Astrocyte (in vitro differentiated cells and primary cell): ENCODE measurements around the gene KLK7. TPM values are rescaled to one million over a fixed set of nuclear protein-coding genes. Genes with fewer than 3 reads are reported as not detected.

Source experiments
- DNase-seq: peaks from one replicate; pipeline ENCODE4 v3.0.0-alpha.2; 2010; ENCODE audit warnings: low read depth
- FAIRE-seq: peaks from 2 replicates; lab custom pipeline; 2011; peaks lifted over from hg19 to GRCh38; lab: Jason Lieb, UNC
- H2AFZ ChIP-seq: 2 replicates; pipeline ENCODE4 v1.6.0; 2012; ENCODE audit warnings: low read depth, low read length, inconsistent platforms
- H3K27ac ChIP-seq: 2 replicates; pipeline ENCODE4 v1.5.1; 2011; ENCODE audit warnings: low read depth, low read length, inconsistent platforms
- H3K27me3 ChIP-seq: 2 replicates; pipeline ENCODE4 v1.6.0; 2011; ENCODE audit warnings: low read length, inconsistent platforms; ENCODE audit not compliant: insufficient read depth
- H3K36me3 ChIP-seq: 2 replicates; pipeline ENCODE4 v1.5.1; 2011; ENCODE audit warnings: low read length, inconsistent platforms; ENCODE audit not compliant: insufficient read depth
- H3K4me1 ChIP-seq: 2 replicates; pipeline ENCODE4 v1.5.1; 2011; ENCODE audit warnings: low read length, inconsistent platforms; ENCODE audit not compliant: insufficient read depth
- H3K4me2 ChIP-seq: 2 replicates; pipeline ENCODE4 v1.6.0; 2012; ENCODE audit warnings: low read length, inconsistent platforms
- H3K4me3 ChIP-seq: 2 replicates; pipeline ENCODE4 v1.5.1; 2011; ENCODE audit warnings: low read depth, mild to moderate bottlenecking, low read length, inconsistent platforms; ENCODE audit not compliant: insufficient read depth
- H3K79me2 ChIP-seq: 2 replicates; pipeline ENCODE4 v1.6.0; 2012; ENCODE audit warnings: mild to moderate bottlenecking, low read length, inconsistent platforms; ENCODE audit not compliant: insufficient read depth
- H3K9ac ChIP-seq: 2 replicates; pipeline ENCODE4 v1.6.0; 2012; ENCODE audit warnings: mild to moderate bottlenecking, low read length, inconsistent platforms
- H3K9me3 ChIP-seq: 2 replicates; pipeline ENCODE4 v1.5.1; 2012; ENCODE audit warnings: low read depth, mild to moderate bottlenecking, low read length, inconsistent platforms; ENCODE audit not compliant: insufficient read depth
- H4K20me1 ChIP-seq: 2 replicates; pipeline ENCODE4 v1.6.0; 2012; ENCODE audit warnings: low read length, inconsistent platforms; ENCODE audit not compliant: insufficient read depth
- H3K27ac Mint-ChIP-seq: one replicate; pipeline ENCODE4 v1.8.0; 2021; ENCODE audit warnings: mild to moderate bottlenecking, mixed read lengths; ENCODE audit not compliant: unreplicated experiment
- H3K27me3 Mint-ChIP-seq: one replicate; pipeline ENCODE4 v1.8.0; 2021; ENCODE audit warnings: low read depth, mixed read lengths; ENCODE audit not compliant: unreplicated experiment
- H3K36me3 Mint-ChIP-seq: one replicate; pipeline ENCODE4 v1.8.0; 2021; ENCODE audit warnings: low read depth, mixed read lengths; ENCODE audit not compliant: unreplicated experiment
- H3K4me1 Mint-ChIP-seq: one replicate; pipeline ENCODE4 v1.8.0; 2021; ENCODE audit warnings: low read depth, mixed read lengths; ENCODE audit not compliant: unreplicated experiment
- H3K4me3 Mint-ChIP-seq: one replicate; pipeline ENCODE4 v1.8.0; 2021; ENCODE audit warnings: mild to moderate bottlenecking, moderate library complexity, mixed read lengths; ENCODE audit not compliant: unreplicated experiment
- H3K9me3 Mint-ChIP-seq: one replicate; pipeline ENCODE4 v1.8.0; 2021; ENCODE audit warnings: mild to moderate bottlenecking, mixed read lengths; ENCODE audit not compliant: unreplicated experiment
- CTCF ChIP-seq: IDR thresholded peaks from 2 replicates; pipeline ENCODE4 v1.5.1; 2011; ENCODE audit warnings: low read depth, mild to moderate bottlenecking, inconsistent platforms, low read length, moderate library complexity; ENCODE audit not compliant: insufficient read depth
- EZH2 ChIP-seq: IDR thresholded peaks from 2 replicates; pipeline ENCODE4 v1.6.1; 2012; ENCODE audit warnings: mild to moderate bottlenecking, low read length, inconsistent platforms; ENCODE audit not compliant: insufficient read depth
- total RNA-seq: library from RNA; stranded (reverse); gene quantifications from 2 replicates; pipeline ENCODE4 v1.2.1, GENCODE V29; 2021

Gene KLK7
- total RNA-seq, 1 donor from 2014 or later, result not detected

- H3K9me3 ChIP-seq, result peaks cover 3% of the 10 kb centered on the region
- no peak for FAIRE-seq
- H3K4me1 Mint-ChIP-seq, result peaks cover 3% of the 10 kb centered on the region
- H3K9me3 Mint-ChIP-seq, result peaks cover 3% of the 10 kb centered on the region
- no peak within 1 kb of the TSS for H3K4me3 Mint-ChIP-seq
- DNase-seq, result no peak
- TF ChIP-seq CTCF, result no peak
- no peak for TF ChIP-seq EZH2
- no peak within 1 kb of the TSS for H3K27ac ChIP-seq
- no peaks in the 10 kb centered on the region for H3K4me1 ChIP-seq
- H3K4me2 ChIP-seq, result no peak within 1 kb of the TSS
- H3K36me3 ChIP-seq, result no peaks in the 10 kb centered on the region
- H3K4me3 ChIP-seq, result no peak within 1 kb of the TSS
- H3K27me3 ChIP-seq, result no peaks in the 10 kb centered on the region
- H3K27ac Mint-ChIP-seq, result no peak within 1 kb of the TSS
- peaks cover 46% of the 10 kb centered on the region for H3K27me3 Mint-ChIP-seq
- no peaks in the 10 kb centered on the region for H3K79me2 ChIP-seq
- H2AFZ ChIP-seq, result no peak within 1 kb of the TSS
- H4K20me1 ChIP-seq, result no peaks in the 10 kb centered on the region
- H3K9ac ChIP-seq, result no peak within 1 kb of the TSS
- no peaks in the 10 kb centered on the region for H3K36me3 Mint-ChIP-seq
Measured at GRCh38 chr19:51001515-51001914, 17.8 kb upstream of the KLK7 start, which contains the start of gene KLK8. Gene KLK8, minus strand, starts transcription at chr19:51001604. Its CDS starts 437 bp downstream, at chr19:51001167.

DNA sequence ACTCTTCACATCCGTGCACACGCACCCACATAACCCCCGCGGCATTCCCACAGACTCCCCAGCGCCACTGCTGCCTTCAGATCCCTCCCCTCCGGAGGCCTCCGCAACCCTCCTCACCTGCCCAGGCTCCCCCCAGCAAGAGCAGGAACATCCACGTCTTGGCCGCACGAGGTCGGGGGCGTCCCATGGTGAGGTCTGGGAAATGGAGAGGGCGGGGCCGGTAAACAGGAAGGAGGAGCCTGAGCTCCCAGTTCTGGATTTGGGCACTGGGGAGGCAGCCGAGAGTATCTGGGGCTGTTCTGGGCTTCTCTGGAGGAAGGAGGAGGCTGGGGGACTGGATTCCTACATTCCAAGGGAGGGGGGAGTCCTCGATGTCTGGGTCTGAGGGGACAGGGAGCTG, 17.3 kb upstream of the KLK7 start:
- H3K27ac Mint-ChIP-seq, result no peak overlapping the region
- H3K27me3 Mint-ChIP-seq, result peaks cover 42% of the 10 kb centered on the region
- FAIRE-seq, result no peak

More for the DNA sequence above, 17.3 kb upstream of the KLK7 start:
- no peaks in the 10 kb centered on the region for H4K20me1 ChIP-seq
- no peaks in the 10 kb centered on the region for H3K27me3 ChIP-seq
- H3K79me2 ChIP-seq, result no peaks in the 10 kb centered on the region
- H3K9ac ChIP-seq, result no peak overlapping the region
- H3K4me1 Mint-ChIP-seq, result no peaks in the 10 kb centered on the region
- no peaks in the 10 kb centered on the region for H3K4me1 ChIP-seq
- H3K27ac ChIP-seq, result no peak overlapping the region
- no peak for DNase-seq
- no peak overlapping the region for H3K4me3 Mint-ChIP-seq
- no peaks in the 10 kb centered on the region for H3K36me3 Mint-ChIP-seq
- TF ChIP-seq CTCF (no peak), EZH2 (no peak)
- no peak overlapping the region for H3K4me3 ChIP-seq
- peaks cover 3% of the 10 kb centered on the region for H3K9me3 Mint-ChIP-seq
- H3K36me3 ChIP-seq, result no peaks in the 10 kb centered on the region
- H3K4me2 ChIP-seq, result no peak overlapping the region
- peaks cover 2% of the 10 kb centered on the region for H3K9me3 ChIP-seq
- H2AFZ ChIP-seq, result no peak overlapping the region
